SK-N-SH treated with all-trans-retinoic acid at 6 μM for 48 hours (cell line): Measurements from ENCODE around the gene SRM.

ENCODE experiments used
- RARB ChIP-seq: fragments of 250-450 bp; sonication (Bioruptor Pico); IDR thresholded peaks from 2 replicates; pipeline ENCODE4 v1.8.0; 2021; ENCODE audit warnings: mild to moderate bottlenecking, moderate library complexity
- ZFP3 ChIP-seq: fragments of 250-450 bp; sonication (Bioruptor Pico); IDR thresholded peaks from 2 replicates; pipeline ENCODE4 v1.5.0; 2020; ENCODE audit warnings: mild to moderate bottlenecking, moderate library complexity
- ZNF565 ChIP-seq: fragments of 450-650 bp; formaldehyde crosslinking; conservative IDR thresholded peaks from 2 replicates; pipeline ENCODE4 v1.5.0; 2020; ENCODE audit warnings: low read depth, mild to moderate bottlenecking, moderate library complexity

- no peak for TF ChIP-seq ZNF565
- no peak for TF ChIP-seq ZFP3
- TF ChIP-seq RARB = no peak
Observed at GRCh38 chr1:11057477-11057876, 2.3 kb downstream of the SRM start.
